ENCODE measurements around the gene MED15.

Gene MED15

DNA sequence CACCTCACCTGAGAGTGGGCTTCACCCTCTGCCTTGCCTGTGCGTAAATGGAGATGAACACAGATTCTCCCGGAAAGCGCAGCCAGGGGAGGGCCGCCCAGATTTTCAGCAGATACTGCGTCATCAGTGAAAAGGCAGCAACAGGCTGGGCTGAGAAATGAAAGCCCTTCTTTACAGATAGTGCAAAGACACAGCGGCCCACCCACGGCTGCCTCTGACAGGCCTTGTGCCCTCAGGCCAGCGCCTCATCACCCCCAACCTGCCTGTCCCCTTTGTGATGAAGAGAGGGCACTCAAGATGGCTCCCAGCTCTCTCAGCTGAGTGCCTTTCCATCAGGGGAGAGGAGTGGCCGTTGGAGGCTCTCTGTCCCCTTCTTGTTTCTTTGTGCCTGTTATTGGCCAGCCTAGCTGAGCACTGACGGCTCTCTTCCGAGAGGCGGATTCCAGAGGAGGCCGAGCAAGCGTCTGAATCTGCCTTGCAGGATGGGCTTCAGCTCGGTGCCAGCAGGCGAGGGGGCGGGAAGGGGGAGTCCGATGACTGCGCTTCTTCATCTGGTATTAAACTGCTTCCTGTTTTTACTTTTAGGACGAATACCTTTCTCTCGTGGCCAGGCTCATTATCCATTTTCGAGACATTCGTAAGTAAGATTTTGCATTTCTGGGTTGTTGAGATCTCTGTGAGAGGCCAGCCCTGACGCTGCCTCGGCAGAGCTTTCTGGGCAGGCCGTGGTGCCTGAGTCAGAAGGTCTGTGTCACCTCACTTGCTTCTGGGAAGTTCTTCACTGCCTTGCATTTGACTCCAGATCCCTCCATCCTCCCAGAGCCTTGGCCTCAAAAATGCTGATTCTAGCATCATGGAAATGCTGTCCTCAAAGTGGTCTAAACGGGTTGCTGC lies 43.7 kb downstream of the MED15 start:
- Histone ChIP-seq H3K27me3 (ENCODE audit: control insufficient read depth, insufficient read depth, low read length) (no peaks in the 10 kb centered on the region), H3K4me1 (no peaks in the 10 kb centered on the region), H3K79me2 (peaks cover 9% of the 10 kb centered on the region), H2AFZ (no peak overlapping the region), H3K9ac (no peak overlapping the region), H3K4me2 (ENCODE audit: low read length) (no peak overlapping the region), H3K36me3 (ENCODE audit: control insufficient read depth, insufficient read depth, low read length) (no peaks in the 10 kb centered on the region), H3K27ac (no peak overlapping the region), H3K9me3 (ENCODE audit: control insufficient read depth, low read length) (no peaks in the 10 kb centered on the region), H3K4me3 (ENCODE audit: low read depth, low read length) (no peak overlapping the region)
- TF ChIP-seq, protein P1, sequence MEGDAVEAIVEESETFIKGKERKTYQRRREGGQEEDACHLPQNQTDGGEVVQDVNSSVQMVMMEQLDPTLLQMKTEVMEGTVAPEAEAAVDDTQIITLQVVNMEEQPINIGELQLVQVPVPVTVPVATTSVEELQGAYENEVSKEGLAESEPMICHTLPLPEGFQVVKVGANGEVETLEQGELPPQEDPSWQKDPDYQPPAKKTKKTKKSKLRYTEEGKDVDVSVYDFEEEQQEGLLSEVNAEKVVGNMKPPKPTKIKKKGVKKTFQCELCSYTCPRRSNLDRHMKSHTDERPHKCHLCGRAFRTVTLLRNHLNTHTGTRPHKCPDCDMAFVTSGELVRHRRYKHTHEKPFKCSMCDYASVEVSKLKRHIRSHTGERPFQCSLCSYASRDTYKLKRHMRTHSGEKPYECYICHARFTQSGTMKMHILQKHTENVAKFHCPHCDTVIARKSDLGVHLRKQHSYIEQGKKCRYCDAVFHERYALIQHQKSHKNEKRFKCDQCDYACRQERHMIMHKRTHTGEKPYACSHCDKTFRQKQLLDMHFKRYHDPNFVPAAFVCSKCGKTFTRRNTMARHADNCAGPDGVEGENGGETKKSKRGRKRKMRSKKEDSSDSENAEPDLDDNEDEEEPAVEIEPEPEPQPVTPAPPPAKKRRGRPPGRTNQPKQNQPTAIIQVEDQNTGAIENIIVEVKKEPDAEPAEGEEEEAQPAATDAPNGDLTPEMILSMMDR (IDR thresholded peaks at IDR 0.05), result no peak

DNA sequence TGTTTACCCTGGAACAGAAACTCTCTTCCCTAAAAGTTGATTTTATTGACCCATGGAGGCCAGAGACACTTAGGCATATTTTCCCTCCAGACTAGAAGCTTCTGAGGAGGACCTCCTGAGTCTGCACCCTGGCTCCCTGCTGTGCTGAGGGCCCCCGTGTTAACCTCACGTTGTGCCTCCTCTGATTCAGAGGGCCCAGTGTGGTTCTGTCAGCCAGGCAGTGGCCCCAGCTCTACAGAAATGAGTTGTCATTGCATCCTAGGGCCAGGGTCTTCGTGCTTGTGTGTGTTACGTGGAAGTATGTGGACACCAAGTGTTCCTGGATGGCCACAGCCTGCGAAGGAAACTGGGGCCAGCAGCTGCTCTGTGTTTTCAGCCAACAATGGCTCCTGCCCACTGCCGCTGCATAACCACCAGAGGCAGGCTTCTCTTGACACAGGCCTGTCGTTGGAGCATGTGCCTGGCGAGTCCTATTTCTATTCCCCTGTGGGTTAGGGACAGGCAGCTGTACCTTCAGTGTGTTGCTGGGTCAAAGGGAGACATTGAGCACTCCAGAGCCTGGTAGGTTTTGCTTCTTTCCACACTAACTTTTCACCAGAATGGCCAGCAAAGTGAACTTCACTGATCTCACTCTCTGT lies 44.5 kb downstream of the MED15 start:
- Histone ChIP-seq H3K4me2 (ENCODE audit: low read length) (no peak overlapping the region), H2AFZ (no peak overlapping the region), H3K27ac (no peak overlapping the region), H3K9ac (no peak overlapping the region), H3K4me1 (no peaks in the 10 kb centered on the region), H3K27me3 (ENCODE audit: control insufficient read depth, insufficient read depth, low read length) (no peaks in the 10 kb centered on the region), H3K36me3 (ENCODE audit: control insufficient read depth, insufficient read depth, low read length) (no peaks in the 10 kb centered on the region), H3K9me3 (ENCODE audit: control insufficient read depth, low read length) (no peaks in the 10 kb centered on the region), H3K4me3 (ENCODE audit: low read depth, low read length) (no peak overlapping the region), H3K79me2 (peaks cover 9% of the 10 kb centered on the region)
- TF ChIP-seq, protein P1 (IDR thresholded peaks at IDR 0.05), result no peak

DNA sequence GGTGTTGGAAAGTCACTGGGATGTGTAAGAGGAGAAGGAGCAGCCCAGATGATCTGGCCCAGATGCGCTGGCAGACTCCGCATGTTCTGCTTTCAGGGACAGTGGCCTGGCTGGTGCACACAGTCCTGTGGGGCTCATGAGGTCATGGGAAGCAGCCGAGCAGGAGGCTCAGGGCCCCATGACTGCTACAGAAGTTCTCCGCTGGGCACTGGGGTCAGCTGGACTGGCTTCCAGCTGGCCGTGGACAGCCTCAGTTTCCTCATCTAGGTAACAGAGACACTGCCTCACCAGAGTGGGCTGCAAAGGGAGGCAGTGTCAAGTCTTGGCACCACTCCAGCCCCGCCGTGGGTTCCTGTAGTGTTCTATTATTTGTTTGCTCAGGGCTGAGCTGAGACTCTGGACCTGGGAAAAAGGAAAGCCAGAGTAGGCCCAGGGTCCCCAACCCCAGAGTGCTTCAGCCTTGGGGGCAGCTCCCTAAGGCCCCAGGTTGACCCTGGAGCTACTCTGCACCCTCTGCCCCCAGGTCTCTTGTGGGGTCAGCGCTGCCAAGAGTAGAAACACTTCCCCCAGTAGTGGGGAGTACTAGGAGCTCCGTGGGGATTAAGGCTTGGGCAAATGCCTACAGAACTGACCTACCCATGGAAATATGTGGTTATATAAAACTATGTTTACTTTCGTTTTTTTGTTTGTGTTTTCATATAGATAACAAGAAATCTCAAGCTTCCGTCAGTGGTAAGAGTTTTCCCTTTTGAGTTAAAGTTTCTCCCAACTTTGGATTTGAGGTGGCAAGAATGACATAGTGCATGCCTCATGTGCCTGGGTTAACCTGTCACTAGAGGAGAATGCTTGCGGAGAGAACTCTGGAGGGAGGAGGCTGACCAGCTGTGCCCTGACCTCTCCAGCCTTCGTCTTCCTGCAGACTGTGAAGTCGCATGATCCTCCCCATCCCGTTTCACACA lies 45.3 kb downstream of the MED15 start:
- peaks cover 9% of the 10 kb centered on the region for H3K79me2 ChIP-seq
- H3K4me1 ChIP-seq, result peaks cover 4% of the 10 kb centered on the region
- peak overlapping the region; percentile 0 for H3K27ac ChIP-seq
- no peaks in the 10 kb centered on the region for H3K36me3 ChIP-seq (ENCODE audit: control insufficient read depth, insufficient read depth, low read length)
- no peak overlapping the region for H3K4me3 ChIP-seq (ENCODE audit: low read depth, low read length)
- no peak overlapping the region for H3K4me2 ChIP-seq (ENCODE audit: low read length)
- H2AFZ ChIP-seq, result no peak overlapping the region
- no peak overlapping the region for H3K9ac ChIP-seq
- no peaks in the 10 kb centered on the region for H3K27me3 ChIP-seq (ENCODE audit: control insufficient read depth, insufficient read depth, low read length)
- TF ChIP-seq, protein P1 (IDR thresholded peaks at IDR 0.05), result no peak
- no peaks in the 10 kb centered on the region for H3K9me3 ChIP-seq (ENCODE audit: control insufficient read depth, low read length)

DNA sequence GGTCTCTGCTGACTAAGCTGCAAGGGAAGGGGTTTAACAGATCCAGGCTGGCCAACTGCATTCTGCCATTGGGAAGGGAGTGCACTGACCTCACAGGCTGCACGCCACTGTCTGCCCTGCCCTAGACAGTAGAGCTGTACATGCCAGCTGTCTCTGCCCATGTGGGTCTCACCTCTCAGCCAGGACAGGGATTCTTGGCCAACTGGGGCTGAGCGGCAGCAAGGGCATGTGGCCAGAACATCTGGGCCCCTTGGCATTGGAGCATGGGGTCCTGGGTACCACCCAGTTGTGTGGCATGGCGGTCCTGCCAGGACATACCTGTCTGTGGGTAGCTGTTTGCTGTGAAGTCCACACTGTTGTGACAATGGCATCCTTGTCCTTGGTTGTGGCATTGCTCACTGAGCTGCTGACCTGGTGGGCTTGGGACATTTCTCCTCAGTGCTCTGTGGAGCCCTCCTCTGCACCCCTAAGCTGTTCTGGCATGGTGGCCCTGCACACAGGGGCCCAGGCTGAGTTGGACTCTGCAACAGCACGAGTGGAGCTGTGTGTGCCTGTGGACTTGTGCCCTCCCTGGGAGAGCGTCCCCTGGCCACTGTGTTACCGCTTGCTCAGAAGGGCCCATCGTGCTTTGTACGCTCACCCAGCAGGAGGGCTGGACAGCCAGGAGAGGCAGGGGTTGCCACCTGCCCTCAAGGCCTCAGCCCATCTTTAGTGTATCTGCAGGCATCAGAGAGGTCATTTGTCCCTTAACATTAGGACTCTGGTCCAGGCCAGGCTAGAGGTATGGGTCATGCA lies 46.7 kb downstream of the MED15 start:
- H3K9me3 ChIP-seq (ENCODE audit: control insufficient read depth, low read length), result no peaks in the 10 kb centered on the region
- no peaks in the 10 kb centered on the region for H3K27me3 ChIP-seq (ENCODE audit: control insufficient read depth, insufficient read depth, low read length)
- peaks cover 4% of the 10 kb centered on the region for H3K79me2 ChIP-seq
- no peak overlapping the region for H3K4me2 ChIP-seq (ENCODE audit: low read length)
- H3K36me3 ChIP-seq (ENCODE audit: control insufficient read depth, insufficient read depth, low read length), result no peaks in the 10 kb centered on the region
- no peak overlapping the region for H3K27ac ChIP-seq
- no peak overlapping the region for H3K9ac ChIP-seq
- H2AFZ ChIP-seq, result no peak overlapping the region
- TF ChIP-seq, protein P1 (IDR thresholded peaks at IDR 0.05), result no peak
- no peak overlapping the region for H3K4me3 ChIP-seq (ENCODE audit: low read depth, low read length)
- peaks cover 4% of the 10 kb centered on the region for H3K4me1 ChIP-seq
